ENCODE data around the gene DPP9.
"Not testable (repeated sequence)": the region's sequence is repeated elsewhere in the genome, so short reads cannot be mapped to it uniquely, and the experiment has no call there.

Gene DPP9

GRCh38 chr19:4684312-4685095 lies 39.1 kb downstream of the DPP9 start:
- no peak for DNase-seq

GRCh38 chr19:4682417-4683200 lies 41.0 kb downstream of the DPP9 start:
- DNase-seq, result no peak

- DNase-seq, result not testable (repeated sequence)
These were observed 43.6 kb downstream of the DPP9 start for GRCh38 chr19:4680021-4680420.

DNA sequence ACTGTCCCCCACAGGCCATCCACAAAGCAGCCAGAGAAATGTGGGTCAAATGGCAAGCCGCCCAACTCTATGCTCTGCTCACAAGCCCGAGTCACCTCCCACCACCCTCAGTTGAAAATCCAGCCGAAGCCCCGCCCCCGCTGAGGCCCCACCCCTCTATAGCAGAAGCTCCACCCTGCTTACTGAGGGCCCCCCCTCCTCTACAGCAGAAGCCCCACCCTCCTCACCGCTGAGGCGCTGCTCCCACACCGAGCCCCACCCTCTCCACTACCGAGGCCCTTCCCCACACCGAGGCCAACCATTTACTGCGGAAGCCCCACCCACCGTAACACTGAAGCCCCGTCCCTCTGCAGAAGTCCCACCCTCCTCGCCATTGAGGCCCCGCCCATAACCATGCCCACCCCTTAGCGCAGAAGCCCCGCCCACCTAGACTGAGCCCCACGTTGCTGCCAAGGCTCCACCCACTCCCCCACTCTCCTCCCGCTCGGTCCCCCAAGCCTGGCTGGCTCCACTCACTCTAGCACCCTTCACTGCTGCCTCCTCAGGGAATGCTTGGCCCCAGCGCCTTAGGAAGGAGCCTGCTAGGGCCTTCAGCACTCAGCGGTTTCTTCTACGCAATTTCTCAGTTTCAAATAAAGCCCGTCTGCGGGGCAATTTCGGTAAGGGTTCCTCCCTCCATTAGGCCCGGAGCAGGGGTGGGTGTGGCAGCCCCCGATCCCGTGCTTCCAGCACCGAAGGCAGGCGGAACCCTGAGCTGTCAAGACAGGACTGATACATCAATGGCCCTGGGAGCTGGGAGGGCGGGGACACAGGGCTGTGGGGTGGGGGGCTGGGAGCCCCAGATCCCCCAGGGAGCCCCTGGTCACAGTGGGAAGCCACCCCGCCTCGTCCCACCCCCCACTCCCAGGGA lies 44.5 kb downstream of the DPP9 start:
- no peak for DNase-seq

DNA sequence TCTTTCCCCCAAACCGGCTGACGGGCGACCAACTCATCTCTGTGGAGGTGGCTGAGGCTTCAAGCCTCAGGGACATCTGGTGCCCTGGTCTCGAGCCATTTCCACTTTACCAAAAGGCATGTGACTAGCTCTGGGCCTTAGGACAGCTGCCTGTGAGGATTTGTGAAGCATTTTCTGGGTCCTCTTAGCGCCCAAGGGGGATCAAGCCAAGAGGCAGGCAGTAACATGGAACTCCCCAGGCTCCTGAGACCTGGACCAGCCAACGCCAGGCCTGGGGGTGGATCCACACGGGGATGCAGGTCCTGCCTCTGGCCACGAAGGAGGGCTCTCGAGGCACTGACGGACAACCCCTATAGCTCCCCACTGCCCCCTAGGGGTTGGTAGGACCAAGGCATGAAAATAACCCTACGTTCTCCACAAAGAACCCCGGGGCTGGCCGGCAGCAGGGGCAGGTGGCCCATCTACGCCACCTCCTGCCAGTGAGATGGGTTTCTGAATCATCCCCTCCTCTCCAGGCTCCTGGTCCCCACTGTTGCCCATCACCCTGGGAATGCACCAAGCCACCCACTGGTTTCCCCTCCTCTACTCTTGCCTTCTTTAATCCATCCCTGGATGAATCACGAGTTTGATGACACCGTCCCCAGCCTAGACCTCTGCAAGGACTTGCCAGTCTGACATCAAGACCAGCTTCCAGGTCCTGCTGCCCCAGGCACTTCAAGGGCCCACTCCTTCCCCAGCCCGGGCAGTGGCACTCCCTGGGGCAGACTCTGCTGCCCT lies 46.5 kb downstream of the DPP9 start:
- peak; percentile 13 for DNase-seq

- DNase-seq, result no peak
These were observed 48.3 kb downstream of the DPP9 start for GRCh38 chr19:4675346-4675745.

- no peak for DNase-seq
These were observed 49.9 kb downstream of the DPP9 start for GRCh38 chr19:4673726-4674125.

DNA sequence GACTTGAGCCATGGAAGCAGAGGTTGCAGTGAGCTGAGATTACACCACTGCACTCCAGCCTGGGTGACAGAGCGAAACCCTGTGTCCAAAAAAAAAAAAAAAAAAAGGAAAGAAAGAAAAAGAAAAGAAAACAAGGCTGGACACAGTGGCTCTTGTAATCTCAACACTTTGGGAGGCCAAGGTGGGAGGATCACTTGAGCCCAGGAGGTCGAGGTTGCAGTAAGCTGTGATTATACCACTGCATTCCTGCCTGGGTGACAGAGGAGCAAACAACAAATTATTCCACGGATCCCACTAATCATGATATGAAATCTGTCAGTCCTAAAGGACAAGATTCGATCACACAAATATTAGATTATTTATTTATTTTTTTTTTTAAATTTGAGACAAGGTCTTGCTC lies 50.4 kb downstream of the DPP9 start:
- DNase-seq, result no peak

GRCh38 chr19:4671185-4671851 lies 52.3 kb downstream of the DPP9 start:
- no peak for DNase-seq

DNA sequence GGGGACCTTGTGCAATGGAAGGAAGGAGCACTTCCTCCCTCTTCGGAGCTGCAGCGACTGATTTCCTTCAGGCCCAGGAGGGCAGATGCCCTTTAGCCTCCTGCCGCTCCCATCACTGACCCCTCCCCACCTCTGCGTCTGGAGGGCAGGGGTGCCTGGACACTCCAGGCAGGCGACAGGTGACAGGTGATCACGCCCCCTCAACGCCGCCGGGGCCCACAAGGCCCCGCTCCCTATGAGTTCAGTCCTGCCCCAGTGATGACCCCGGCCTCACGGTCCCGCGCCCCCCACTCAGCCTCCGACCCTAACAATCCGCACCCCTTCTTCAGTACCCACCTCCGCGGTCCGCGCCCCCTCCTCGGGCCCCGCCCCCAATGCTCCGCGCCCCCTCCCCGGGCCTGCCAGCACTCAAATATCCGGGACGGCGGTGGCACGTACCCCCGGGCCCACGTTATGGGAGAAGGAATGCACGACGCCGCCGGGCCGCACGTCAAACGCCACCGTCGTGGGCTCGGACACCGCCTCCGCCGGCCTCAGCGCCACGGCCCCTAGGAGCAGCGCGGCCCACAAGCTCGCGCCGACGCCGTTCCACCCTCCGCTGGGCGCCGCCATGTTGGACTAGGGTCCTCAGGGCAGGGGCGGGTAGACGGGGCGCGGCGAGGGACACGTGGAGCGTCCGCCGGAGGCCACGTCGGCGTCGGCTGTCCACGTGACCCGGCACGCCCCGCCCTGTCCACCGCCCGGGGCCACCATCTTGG lies 53.7 kb downstream of the DPP9 start, which contains the start of gene MYDGF:
MYDGF (minus strand) TSS at position 620 of the 758 bp plus-strand sequence; CDS start at position 612, 8 bp downstream.
- peak; percentile 93 for DNase-seq

- DNase-seq, result no peak
These were observed 59.0 kb downstream of the DPP9 start for GRCh38 chr19:4664642-4665041.

- DNase-seq, result no peak
These were observed 60.8 kb downstream of the DPP9 start for GRCh38 chr19:4662812-4663211.

DNA sequence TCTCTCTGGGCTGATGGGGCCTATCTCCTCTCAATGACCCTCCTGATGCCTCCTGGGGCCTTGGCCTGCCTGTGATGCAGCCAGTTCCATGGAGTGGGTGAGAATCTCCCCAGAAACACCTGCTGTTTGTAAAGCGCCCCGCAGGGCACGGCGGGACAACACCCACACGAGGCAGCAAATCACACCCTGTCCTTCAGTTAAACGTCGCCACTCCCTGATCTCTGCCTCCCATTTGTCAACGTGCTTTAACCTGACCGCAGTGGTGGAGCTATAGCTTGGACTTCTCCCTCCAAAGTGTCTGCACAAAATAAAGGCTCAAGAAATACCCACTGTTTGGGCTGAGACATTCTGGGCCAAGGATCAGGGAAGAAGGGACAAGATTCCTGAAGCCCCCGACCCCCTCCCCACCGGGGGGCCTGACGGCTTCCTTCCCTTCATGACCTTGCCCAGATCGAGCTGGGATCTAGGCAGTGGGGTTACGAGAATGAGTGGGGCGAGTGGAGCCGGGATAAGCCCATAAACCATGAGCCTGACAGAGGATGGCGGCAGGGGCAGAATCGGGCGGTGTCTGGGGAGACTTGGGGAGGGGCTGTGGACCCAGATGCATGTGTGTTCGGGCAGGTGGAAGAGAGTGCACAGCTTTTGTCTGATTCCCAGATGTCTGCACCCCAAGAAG lies 61.5 kb downstream of the DPP9 start:
- DNase-seq, result no peak

DNA sequence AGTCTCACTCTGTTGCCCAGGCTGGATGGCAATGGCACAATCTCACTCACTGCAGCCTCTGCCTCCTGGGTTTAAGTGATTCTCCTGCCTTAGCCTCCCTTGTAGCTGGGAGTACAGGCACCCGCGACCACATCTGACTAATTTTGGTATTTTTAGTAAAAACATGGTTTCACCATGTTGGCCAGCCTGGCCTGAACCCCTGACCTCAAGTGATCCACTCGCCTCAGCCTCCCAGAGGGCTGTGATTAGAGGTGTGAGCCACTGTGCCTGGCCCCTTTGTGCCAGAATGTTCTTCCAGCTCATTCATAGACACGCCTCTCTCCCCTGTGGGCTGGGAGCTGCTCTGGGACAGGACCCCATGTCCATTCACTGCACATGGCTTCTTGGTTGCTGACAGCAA lies 62.6 kb downstream of the DPP9 start:
- DNase-seq, result no peak

GRCh38 chr19:4660181-4660791 lies 63.4 kb downstream of the DPP9 start:
- DNase-seq, result no peak

DNA sequence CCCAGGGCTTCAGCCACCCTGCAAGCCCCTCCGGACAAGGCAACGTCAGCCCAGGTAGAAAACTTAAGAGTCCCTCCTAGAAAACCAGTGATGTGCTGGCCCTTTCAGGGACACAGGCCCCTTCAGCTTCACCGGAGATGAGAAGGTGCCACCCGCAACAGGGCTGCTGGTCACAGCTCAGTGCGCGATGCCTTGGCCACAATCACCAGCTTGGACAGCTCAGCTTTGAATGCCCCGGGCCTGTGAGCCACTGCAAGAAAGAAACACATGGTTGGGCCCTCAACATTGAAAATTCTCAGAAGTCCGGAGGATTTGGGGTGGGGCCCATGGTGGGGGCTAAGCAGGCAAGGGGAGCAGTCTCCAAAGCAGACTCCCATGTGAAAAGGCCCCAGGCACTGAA lies 65.8 kb downstream of the DPP9 start:
- DNase-seq, result no peak

DNA sequence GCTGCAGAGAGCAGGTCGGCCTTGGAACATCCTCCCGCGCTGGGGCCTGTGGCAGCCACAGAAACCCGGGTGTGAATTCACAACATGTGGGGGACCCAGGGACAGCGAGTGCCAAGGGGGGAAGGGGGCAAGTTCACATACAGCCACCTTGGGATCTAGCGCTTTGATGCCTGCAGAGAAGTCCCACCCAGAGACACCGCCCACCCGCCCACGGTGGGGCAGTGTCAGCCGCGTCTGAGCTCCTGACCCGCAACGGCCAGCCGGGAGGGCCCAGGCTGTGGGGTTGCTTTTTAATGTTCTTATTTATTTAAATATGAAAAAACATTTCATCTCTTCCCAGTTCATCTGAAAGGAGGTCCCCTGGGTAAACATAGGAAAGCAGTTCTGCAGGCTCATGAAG lies 66.4 kb downstream of the DPP9 start:
- no peak for DNase-seq

DNA sequence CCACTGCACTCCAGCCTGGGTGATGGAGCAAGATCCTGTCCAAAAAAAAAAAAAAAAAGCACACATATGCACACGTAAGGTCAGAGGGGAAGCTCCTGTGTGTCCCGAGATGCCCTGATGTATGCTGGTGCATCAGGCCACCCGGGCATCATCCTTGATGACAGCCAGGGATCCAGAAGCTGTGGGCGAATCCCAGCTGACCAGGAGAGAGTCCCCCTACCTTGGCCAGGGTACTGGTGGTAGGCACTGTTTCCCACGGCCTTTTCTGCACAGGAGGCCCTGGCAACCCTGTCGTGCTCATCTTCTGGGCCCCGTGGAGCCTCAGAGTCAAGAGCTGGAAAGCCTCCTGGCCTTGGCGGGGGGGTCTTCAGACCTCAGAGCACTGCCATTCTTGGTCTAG lies 67.5 kb downstream of the DPP9 start:
- no peak for DNase-seq

- DNase-seq, result no peak
These were observed 68.9 kb downstream of the DPP9 start for GRCh38 chr19:4654437-4655361.
